ENCODE measurements around the gene RXRA. TPM values are rescaled to one million over a fixed set of nuclear protein-coding genes. Genes with fewer than 3 reads are reported as not detected.

The RXRA gene
- total RNA-seq, 1 donor, result 26.4 TPM

- peaks cover 43% of the 10 kb centered on the region for H3K36me3 ChIP-seq (ENCODE audit: insufficient read depth, low read length)
- TF ChIP-seq CTCF (IDR thresholded peaks at IDR 0.05; ENCODE audit: extremely low read depth, low read depth, low read length), result no peak
- H3K27me3 ChIP-seq (ENCODE audit: insufficient read depth, low read length), result no peaks in the 10 kb centered on the region
- H3K4me2 ChIP-seq (ENCODE audit: insufficient read depth, low read length), result no peak overlapping the region
- H3K4me3 ChIP-seq (ENCODE audit: insufficient read depth, low read length), result no peak overlapping the region
- H3K9me3 ChIP-seq (ENCODE audit: low read depth, low read length), result no peaks in the 10 kb centered on the region
- H3K4me1 ChIP-seq (ENCODE audit: insufficient read depth, low read length), result no peaks in the 10 kb centered on the region
- no peak overlapping the region for H2AFZ ChIP-seq (ENCODE audit: low read length)
- no peak for DNase-seq (ENCODE audit: insufficient read length, low spot score, missing footprints)
- no peaks in the 10 kb centered on the region for H3K79me2 ChIP-seq (ENCODE audit: insufficient read depth, low read length)
- H3K27ac ChIP-seq (ENCODE audit: low read depth, low read length), result no peak overlapping the region
- peaks cover 38% of the 10 kb centered on the region for H4K20me1 ChIP-seq (ENCODE audit: insufficient read depth, low read length)
These were observed 95.6 kb downstream of the RXRA start for GRCh38 chr9:134421888-134422287.

GRCh38 chr9:134422301-134423090 lies 96.2 kb downstream of the RXRA start:
- Histone ChIP-seq H3K27ac (ENCODE audit: low read depth, low read length) (no peak overlapping the region), H3K9me3 (ENCODE audit: low read depth, low read length) (no peaks in the 10 kb centered on the region), H2AFZ (ENCODE audit: low read length) (no peak overlapping the region), H3K79me2 (ENCODE audit: insufficient read depth, low read length) (no peaks in the 10 kb centered on the region), H4K20me1 (ENCODE audit: insufficient read depth, low read length) (peaks cover 37% of the 10 kb centered on the region), H3K4me1 (ENCODE audit: insufficient read depth, low read length) (no peaks in the 10 kb centered on the region), H3K4me3 (ENCODE audit: insufficient read depth, low read length) (no peak overlapping the region), H3K4me2 (ENCODE audit: insufficient read depth, low read length) (no peak overlapping the region), H3K27me3 (ENCODE audit: insufficient read depth, low read length) (no peaks in the 10 kb centered on the region), H3K36me3 (ENCODE audit: insufficient read depth, low read length) (peaks cover 43% of the 10 kb centered on the region)
- no peak for TF ChIP-seq CTCF (IDR thresholded peaks at IDR 0.05; ENCODE audit: extremely low read depth, low read depth, low read length)
- DNase-seq (ENCODE audit: insufficient read length, low spot score, missing footprints), result no peak

GRCh38 chr9:134423166-134423565 lies 96.9 kb downstream of the RXRA start:
- no peaks in the 10 kb centered on the region for H3K79me2 ChIP-seq (ENCODE audit: insufficient read depth, low read length)
- H4K20me1 ChIP-seq (ENCODE audit: insufficient read depth, low read length), result peaks cover 39% of the 10 kb centered on the region
- no peaks in the 10 kb centered on the region for H3K27me3 ChIP-seq (ENCODE audit: insufficient read depth, low read length)
- H3K4me3 ChIP-seq (ENCODE audit: insufficient read depth, low read length), result no peak overlapping the region
- TF ChIP-seq CTCF (IDR thresholded peaks at IDR 0.05; ENCODE audit: extremely low read depth, low read depth, low read length), result no peak
- no peaks in the 10 kb centered on the region for H3K4me1 ChIP-seq (ENCODE audit: insufficient read depth, low read length)
- no peak for DNase-seq (ENCODE audit: insufficient read length, low spot score, missing footprints)
- no peak overlapping the region for H3K27ac ChIP-seq (ENCODE audit: low read depth, low read length)
- H3K9me3 ChIP-seq (ENCODE audit: low read depth, low read length), result no peaks in the 10 kb centered on the region
- no peak overlapping the region for H2AFZ ChIP-seq (ENCODE audit: low read length)
- H3K36me3 ChIP-seq (ENCODE audit: insufficient read depth, low read length), result peaks cover 43% of the 10 kb centered on the region
- no peak overlapping the region for H3K4me2 ChIP-seq (ENCODE audit: insufficient read depth, low read length)

GRCh38 chr9:134423749-134424148 lies 97.5 kb downstream of the RXRA start:
- TF ChIP-seq CTCF (IDR thresholded peaks at IDR 0.05; ENCODE audit: extremely low read depth, low read depth, low read length), result no peak
- Histone ChIP-seq H3K4me3 (ENCODE audit: insufficient read depth, low read length) (no peak overlapping the region), H3K79me2 (ENCODE audit: insufficient read depth, low read length) (no peaks in the 10 kb centered on the region), H3K9me3 (ENCODE audit: low read depth, low read length) (no peaks in the 10 kb centered on the region), H4K20me1 (ENCODE audit: insufficient read depth, low read length) (peaks cover 33% of the 10 kb centered on the region), H3K36me3 (ENCODE audit: insufficient read depth, low read length) (peaks cover 38% of the 10 kb centered on the region), H3K27ac (ENCODE audit: low read depth, low read length) (no peak overlapping the region), H3K4me2 (ENCODE audit: insufficient read depth, low read length) (no peak overlapping the region), H3K27me3 (ENCODE audit: insufficient read depth, low read length) (no peaks in the 10 kb centered on the region), H3K4me1 (ENCODE audit: insufficient read depth, low read length) (no peaks in the 10 kb centered on the region), H2AFZ (ENCODE audit: low read length) (no peak overlapping the region)
- DNase-seq (ENCODE audit: insufficient read length, low spot score, missing footprints), result no peak
